Stimulated activated CD8-positive, alpha-beta memory T cell treated with anti-CD3 and anti-CD28 coated beads, Interleukin-4, amount 100 ng/mL, for 48 hours (primary cell): Measurements from ENCODE around the gene DLG2.
A peak's percentile ranks its signal among the peaks of the same experiment; 100 is the strongest.
"Not testable (repeated sequence)": the region's sequence is repeated elsewhere in the genome, so short reads cannot be mapped to it uniquely, and the experiment has no call there.

Experiments
- DNase-seq: peaks from one replicate; pipeline ENCODE4 v3.0.0-alpha.2; 2020

The DLG2 gene

DNA sequence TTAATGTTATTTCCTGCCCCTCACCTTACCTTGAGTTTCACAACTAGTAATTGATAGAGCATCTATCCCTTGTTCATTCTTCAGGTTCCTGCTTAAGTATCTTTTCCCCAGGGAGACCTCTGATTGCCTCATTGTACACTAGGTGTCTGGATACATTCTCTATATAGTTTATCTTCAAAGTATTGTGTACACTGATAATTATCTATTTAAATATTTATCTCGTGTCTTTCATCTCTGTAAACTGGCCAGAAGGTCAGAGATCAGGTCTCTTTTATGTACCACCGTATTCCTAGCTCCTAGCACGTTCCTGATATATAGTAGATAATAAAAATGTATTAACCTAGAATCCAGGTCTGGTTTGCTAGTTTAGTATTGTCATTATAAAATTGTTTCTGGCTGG, 7.6 kb upstream of the DLG2 start:
- DNase-seq: no peak

DNA sequence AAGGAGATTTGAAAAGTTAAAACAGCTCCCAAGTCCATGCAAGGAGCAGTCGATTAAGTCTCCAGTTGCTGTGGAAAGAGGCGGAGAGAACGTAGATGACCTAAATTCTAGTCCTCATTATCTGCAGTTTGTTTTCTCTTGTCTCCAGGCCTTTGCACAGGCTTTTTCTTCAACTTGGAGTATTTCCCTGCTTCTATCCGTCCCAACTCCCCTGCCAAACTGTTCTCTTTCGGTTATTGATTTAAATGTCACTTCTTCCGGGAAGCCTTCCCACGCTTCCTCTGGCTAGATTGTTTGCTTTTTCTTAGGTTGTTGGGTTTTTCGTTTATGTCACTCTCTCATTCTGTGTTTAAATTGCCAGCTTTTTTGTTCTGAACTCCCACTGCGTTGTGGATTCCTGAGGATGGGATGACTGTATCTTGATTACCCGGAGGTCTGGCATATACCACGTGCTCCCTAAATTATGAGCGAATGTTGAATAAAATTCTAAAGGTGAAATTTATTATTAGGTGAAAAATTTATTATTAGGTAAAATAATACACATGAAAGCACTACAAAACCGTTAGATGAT, 1.7 kb upstream of the DLG2 start:
- peak; percentile 51 for DNase-seq

- peak; percentile 97 for DNase-seq
Observed at GRCh38 chr11:85627998-85628770, 1.0 kb upstream of the DLG2 start, which contains the start of gene TMEM126B. TSS of gene TMEM126B (plus strand) at chr11:85628593. CDS start at chr11:85628608, 15 bp downstream.

GRCh38 chr11:85626496-85626895, 648 bp downstream of the DLG2 start:
- no peak for DNase-seq

GRCh38 chr11:85620256-85620655, 6.9 kb downstream of the DLG2 start:
- DNase-seq: no peak

GRCh38 chr11:85619499-85619898, 7.6 kb downstream of the DLG2 start:
- peak; percentile 31 for DNase-seq

GRCh38 chr11:85611643-85612042, 15.5 kb downstream of the DLG2 start:
- not testable (repeated sequence) for DNase-seq

DNA sequence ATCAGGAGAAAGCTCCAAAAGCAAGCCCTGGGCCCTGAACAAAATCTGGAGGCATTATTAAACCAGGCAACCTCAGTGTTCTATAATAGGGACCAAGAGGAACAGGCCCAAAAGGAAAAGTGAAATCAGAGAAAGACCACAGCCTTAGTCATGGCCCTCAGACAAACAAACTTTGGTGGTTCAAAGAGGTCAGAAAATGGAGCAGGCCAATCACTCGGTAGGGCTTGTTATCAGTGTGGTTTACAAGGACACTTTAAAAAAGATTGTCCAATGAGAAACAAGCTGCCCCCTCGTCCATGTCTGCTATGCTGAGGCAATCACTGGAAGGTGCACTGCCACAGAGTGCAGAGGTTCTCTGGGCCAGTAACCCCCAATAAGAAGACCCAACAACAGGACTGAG, 17.9 kb downstream of the DLG2 start:
- DNase-seq: not testable (repeated sequence)

- not testable (repeated sequence) for DNase-seq
Observed at GRCh38 chr11:85608621-85609020, 18.5 kb downstream of the DLG2 start.

- not testable (repeated sequence) for DNase-seq
Observed at GRCh38 chr11:85606237-85606636, 20.9 kb downstream of the DLG2 start.

GRCh38 chr11:85603220-85603619, 23.9 kb downstream of the DLG2 start:
- DNase-seq: no peak

DNA sequence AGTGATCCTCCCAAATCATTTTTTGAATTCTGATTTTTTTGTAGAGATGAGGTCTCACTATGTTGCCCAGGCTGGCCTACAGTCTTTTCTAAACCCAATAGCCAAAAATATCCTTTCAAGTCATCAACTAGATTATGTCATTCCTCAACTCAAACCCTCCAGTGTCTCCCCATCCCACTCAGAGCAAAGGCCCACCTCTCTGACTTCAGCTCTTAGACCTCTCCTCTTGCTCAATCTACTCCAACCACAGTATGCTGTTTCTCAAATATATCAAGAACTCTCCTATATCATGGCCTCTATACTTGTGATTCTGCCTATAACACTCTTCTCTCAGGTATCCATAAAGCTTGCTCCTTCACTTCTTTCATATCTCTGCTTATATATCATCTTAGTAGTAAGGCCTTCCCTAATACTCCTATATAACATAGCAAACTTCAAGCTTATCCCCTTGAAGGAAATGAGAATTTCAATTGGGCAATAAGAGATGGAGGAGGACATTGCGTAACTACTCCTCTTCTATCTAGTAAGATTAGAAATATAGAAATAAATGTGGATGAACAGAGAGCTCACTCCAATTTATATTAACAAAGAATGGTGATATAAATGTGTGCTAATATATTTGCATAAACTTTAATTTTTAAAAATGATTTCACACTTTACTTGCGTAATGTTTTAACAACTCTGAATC, 24.5 kb downstream of the DLG2 start:
- DNase-seq: no peak

- no peak for DNase-seq
Observed at GRCh38 chr11:85599083-85599482, 28.1 kb downstream of the DLG2 start.

DNA sequence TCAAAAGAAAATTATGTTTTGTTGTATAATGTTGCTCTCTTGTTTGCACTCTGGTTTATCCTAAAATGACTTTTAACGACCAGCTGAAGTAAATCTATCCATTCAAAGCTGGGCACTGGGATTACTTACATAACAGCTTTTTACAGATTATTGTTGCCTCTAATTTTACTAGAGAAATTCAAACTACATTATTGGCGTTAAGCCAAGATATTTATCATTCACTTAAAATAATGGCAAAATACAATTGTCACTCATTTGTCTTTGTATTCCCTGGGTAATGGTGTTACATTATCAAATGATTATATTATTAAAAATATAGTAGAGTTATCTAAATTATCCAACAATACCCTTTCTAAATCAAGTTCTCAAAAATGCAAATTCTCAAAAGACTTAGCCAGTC, 30.3 kb downstream of the DLG2 start:
- DNase-seq: no peak

DNA sequence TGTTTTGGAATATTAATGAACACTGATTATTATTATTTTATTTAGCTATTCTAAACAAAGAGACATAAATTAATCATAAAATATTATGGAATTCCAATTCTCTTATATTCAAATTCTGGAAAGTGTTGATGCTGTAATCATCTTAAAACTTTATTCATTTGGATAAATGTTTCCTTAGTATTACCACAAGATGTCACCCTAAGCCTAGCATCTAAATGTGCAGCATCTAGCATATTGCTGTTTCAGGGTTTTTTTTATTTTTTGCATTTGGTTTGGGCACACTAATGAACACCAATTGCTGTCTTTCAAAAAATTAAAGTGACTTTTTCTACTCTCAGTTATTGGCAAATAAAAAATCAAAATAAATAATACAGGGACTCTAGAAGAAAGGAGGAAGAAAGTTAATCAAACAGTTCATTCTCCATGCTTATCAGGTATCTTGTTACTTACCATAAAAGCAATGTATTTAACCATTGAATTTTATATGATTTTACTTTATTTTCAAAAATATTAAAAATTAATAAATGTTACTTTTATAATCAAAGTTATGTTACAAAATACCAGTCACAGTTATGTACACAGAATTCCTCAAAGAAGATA, 31.8 kb downstream of the DLG2 start:
- DNase-seq: no peak

- no peak for DNase-seq
Observed at GRCh38 chr11:85590848-85591483, 36.2 kb downstream of the DLG2 start.

GRCh38 chr11:85589373-85589772, 37.8 kb downstream of the DLG2 start:
- no peak for DNase-seq

DNA sequence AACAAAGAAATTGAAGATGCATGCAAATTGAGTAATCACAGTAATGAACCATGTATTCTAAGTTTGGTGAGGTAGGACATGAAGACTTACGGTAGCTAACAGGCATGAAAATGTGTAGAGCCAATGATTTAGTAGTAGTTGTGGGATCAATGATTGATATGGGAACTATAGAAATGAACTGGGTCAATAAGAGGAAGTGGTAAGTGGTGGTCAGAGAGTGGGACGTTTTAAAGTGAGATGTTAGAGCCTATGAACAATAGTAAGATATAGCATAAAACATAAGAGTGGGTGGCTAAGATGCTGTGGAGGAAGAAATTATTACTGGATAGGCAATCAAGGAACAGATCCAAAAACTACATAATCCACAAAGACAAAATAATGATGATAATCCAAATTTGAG, 45.0 kb downstream of the DLG2 start:
- DNase-seq: no peak

DNA sequence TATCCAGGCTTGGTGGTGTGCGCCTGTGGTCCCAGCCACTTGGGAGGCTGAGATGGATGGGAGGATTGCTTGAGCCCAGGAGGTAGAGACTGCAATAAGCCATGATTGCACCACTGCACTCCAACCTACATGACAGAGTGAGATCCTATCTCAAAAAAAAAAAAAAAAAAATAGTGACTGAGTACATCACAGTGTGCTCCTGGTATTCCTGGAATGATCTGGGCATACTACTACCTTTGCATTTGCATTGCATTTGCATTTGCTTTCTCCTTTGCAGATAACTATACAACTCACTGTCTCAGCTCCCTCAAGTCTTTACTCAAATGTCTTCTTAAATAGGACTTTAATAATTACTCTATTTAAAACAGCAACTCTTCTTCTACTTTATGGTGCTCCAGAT, 51.8 kb downstream of the DLG2 start:
- DNase-seq: no peak

DNA sequence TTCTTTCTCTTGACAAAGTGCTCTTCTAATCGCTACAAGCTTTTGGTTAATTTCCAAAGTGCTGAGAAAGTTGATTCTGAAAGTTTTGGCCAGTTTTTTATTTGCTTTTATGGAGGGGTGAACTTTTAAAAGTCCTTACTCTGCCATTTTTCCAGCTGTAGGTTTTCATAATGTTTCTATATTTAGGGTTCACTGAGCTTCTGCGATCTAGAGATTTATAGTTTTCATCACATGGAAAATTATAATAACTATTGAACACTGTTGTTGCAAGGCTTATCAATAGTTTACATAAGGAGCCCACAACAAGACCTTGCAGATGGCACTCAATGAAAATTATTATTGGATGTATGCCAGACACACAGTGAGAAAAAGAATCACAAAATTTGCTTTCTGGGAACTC, 55.1 kb downstream of the DLG2 start:
- DNase-seq: no peak

GRCh38 chr11:85569525-85569924, 57.6 kb downstream of the DLG2 start:
- DNase-seq: no peak

GRCh38 chr11:85558411-85558810, 68.7 kb downstream of the DLG2 start:
- no peak for DNase-seq

DNA sequence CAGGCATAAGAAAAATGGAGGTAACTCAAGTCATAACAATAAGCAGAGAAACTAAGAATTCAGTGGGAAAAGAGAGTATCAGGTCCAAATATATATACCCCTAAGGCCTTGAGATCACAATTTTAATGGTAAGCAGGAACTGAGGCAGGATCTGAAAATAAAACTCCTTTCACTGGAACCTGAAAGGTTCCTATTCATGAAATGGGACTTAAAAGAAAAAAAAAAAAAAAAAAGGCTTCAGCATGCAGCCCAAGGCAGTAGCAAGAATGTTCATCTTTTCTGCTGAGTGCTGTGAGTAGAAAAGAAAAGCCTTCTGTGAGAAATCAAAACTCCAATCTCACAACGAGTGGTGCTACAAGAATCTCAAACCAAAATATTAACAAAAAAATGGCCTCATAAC, 75.3 kb downstream of the DLG2 start:
- no peak for DNase-seq
